OCI-LY3 (cell line): ENCODE measurements around the gene ANKS1B.

Experiments used
- H2AFZ ChIP-seq: fragments of 200-600, 300-600 bp; shearing (Covaris generic); 2 replicates; pipeline ENCODE4 v1.6.0; 2014; ENCODE audit warnings: antibody characterized with exemption, low read depth, low read length
- H3K27ac ChIP-seq: fragments of 200-600, 300-600 bp; sonication (generic); 2 replicates; pipeline ENCODE4 v1.5.1; 2014; ENCODE audit warnings: mild to moderate bottlenecking, low read length, moderate library complexity, mixed read lengths
- H3K27me3 ChIP-seq: fragments of 200-600, 300-600 bp; sonication (generic); 2 replicates; pipeline ENCODE4 v1.6.1; 2014; ENCODE audit warnings: low read depth, low read length, mixed read lengths
- H3K36me3 ChIP-seq: fragments of 200-600, 300-600 bp; sonication (generic); replicated peaks from 2 replicates; pipeline ENCODE3; 2014; ENCODE audit warnings: low read depth, low read length, mixed read lengths
- H3K4me1 ChIP-seq: fragments of 300-600, 200-600 bp; sonication (generic); 2 replicates; pipeline ENCODE4 v1.6.1; 2014; ENCODE audit warnings: low read length, mixed read lengths
- H3K4me2 ChIP-seq: fragments of 200-600, 300-600 bp; sonication (generic); 2 replicates; pipeline ENCODE4 v1.6.1; 2014; ENCODE audit warnings: low read length, mixed read lengths
- H3K4me3 ChIP-seq: fragments of 300-600, 200-600 bp; sonication (generic); 2 replicates; pipeline ENCODE4 v1.5.1; 2014; ENCODE audit warnings: antibody characterized with exemption, mild to moderate bottlenecking, low read length, moderate library complexity
- H3K79me2 ChIP-seq: fragments of 300-600, 200-600 bp; shearing (Covaris generic); 2 replicates; pipeline ENCODE4 v1.6.1; 2014; ENCODE audit warnings: mild to moderate bottlenecking, low read length, mixed read lengths
- H3K9ac ChIP-seq: fragments of 300-600, 200-600 bp; shearing (Covaris generic); 2 replicates; pipeline ENCODE4 v1.6.0; 2014; ENCODE audit warnings: mild to moderate bottlenecking, low read length, moderate library complexity
- H3K9me3 ChIP-seq: fragments of 200-600, 300-600 bp; shearing (Covaris generic); 2 replicates; pipeline ENCODE4 v1.6.1; 2014; ENCODE audit warnings: low read length, mixed read lengths; ENCODE audit not compliant: insufficient read depth
- H4K20me1 ChIP-seq: fragments of 200-600, 300-600 bp; sonication (generic); 2 replicates; pipeline ENCODE4 v1.6.1; 2016; ENCODE audit warnings: low read length, mixed read lengths; ENCODE audit not compliant: insufficient read depth
- EZH2phosphoT487 ChIP-seq: fragments of 200-600 bp; shearing (Covaris generic); IDR thresholded peaks from 2 replicates; pipeline ENCODE4 v1.6.1; 2018; ENCODE audit warnings: antibody characterized with exemption, mixed run types, low read depth
- TF ChIP-seq, protein P1 (sequence below): fragments of 200-600, 300-600 bp; sonication (generic); IDR thresholded peaks from 2 replicates; pipeline ENCODE4 v1.5.1; 2014; ENCODE audit warnings: antibody characterized with exemption, low read length, low read depth

Gene ANKS1B

DNA sequence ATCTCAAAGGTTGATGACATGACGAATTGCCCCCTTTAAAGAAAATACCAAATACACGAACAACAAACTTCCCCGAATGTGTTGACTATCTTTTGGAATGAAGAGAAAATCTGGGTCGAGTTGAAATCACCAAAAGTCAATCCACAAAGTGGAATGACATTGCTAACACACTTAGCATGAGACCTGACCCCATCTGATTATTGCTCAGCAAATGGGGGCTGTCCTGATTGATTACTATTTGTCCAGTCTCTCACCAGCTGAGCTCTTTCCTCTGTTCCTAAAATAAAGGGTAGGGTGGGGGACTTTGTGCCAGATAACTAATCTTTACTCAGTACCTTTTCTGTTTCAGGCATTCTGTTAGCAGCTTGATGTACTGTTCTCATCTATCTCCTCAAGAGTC is 1116.2 kb downstream of the ANKS1B start:
- Histone ChIP-seq H3K9me3 (no peaks in the 10 kb centered on the region), H3K36me3 (no peaks in the 10 kb centered on the region), H3K9ac (no peak overlapping the region), H3K27me3 (no peaks in the 10 kb centered on the region), H2AFZ (no peak overlapping the region), H3K4me2 (no peak overlapping the region), H3K4me3 (no peak overlapping the region), H3K79me2 (no peaks in the 10 kb centered on the region), H4K20me1 (no peaks in the 10 kb centered on the region), H3K4me1 (no peaks in the 10 kb centered on the region), H3K27ac (no peak overlapping the region)
- TF ChIP-seq, protein P1, sequence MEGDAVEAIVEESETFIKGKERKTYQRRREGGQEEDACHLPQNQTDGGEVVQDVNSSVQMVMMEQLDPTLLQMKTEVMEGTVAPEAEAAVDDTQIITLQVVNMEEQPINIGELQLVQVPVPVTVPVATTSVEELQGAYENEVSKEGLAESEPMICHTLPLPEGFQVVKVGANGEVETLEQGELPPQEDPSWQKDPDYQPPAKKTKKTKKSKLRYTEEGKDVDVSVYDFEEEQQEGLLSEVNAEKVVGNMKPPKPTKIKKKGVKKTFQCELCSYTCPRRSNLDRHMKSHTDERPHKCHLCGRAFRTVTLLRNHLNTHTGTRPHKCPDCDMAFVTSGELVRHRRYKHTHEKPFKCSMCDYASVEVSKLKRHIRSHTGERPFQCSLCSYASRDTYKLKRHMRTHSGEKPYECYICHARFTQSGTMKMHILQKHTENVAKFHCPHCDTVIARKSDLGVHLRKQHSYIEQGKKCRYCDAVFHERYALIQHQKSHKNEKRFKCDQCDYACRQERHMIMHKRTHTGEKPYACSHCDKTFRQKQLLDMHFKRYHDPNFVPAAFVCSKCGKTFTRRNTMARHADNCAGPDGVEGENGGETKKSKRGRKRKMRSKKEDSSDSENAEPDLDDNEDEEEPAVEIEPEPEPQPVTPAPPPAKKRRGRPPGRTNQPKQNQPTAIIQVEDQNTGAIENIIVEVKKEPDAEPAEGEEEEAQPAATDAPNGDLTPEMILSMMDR: no peak
- TF ChIP-seq EZH2phosphoT487: no peak

DNA sequence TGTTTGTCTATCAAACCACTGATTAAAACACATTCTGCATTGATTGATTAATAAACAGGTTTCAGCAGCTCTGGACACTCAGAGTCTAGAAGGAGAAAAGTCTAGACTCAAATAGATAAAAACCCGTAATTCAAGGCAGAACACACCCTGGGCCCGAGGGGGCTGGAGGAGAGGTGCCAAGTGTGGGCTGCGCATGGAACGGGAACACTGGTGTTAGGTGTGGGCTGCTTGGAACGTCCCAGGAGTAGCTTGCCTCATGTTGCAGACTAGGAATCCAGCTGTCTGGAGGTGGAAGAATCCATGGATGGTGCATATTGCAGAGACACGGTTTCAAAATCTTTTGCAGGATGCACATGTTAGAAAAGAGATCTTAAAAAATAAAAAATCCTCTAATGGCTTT is 1116.7 kb downstream of the ANKS1B start:
- H3K4me1 ChIP-seq: peaks cover 3% of the 10 kb centered on the region
- no peak overlapping the region for H3K4me2 ChIP-seq
- no peaks in the 10 kb centered on the region for H4K20me1 ChIP-seq
- TF ChIP-seq, protein P1: no peak
- no peak for TF ChIP-seq EZH2phosphoT487
- H3K36me3 ChIP-seq: no peaks in the 10 kb centered on the region
- H3K4me3 ChIP-seq: no peak overlapping the region
- no peaks in the 10 kb centered on the region for H3K27me3 ChIP-seq
- H3K27ac ChIP-seq: no peak overlapping the region
- H3K79me2 ChIP-seq: no peaks in the 10 kb centered on the region
- no peaks in the 10 kb centered on the region for H3K9me3 ChIP-seq
- H2AFZ ChIP-seq: no peak overlapping the region
- H3K9ac ChIP-seq: no peak overlapping the region

DNA sequence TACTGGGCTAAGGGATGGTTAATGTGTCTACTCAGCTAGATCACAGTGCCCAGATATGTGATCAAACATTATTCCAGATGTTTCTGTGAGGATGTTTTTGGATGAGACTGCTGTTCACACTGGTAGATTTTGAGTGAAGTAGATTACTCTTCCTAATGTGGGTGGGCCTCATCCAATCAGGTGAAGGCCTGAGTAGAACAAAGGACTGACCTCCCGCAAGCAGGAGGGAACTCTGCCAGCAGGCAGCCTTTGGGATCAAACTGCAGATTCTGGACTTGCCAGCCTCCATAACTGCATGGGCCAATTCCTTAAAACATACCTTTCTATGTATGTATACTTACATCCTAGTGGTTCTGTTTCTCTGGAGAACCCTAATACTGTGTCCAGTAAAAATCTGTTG is 1120.4 kb downstream of the ANKS1B start:
- no peak for TF ChIP-seq EZH2phosphoT487
- TF ChIP-seq, protein P1: no peak
- Histone ChIP-seq H2AFZ (no peak overlapping the region), H3K27me3 (no peaks in the 10 kb centered on the region), H3K9ac (no peak overlapping the region), H3K4me2 (no peak overlapping the region), H3K4me1 (peaks cover 9% of the 10 kb centered on the region), H4K20me1 (no peaks in the 10 kb centered on the region), H3K9me3 (no peaks in the 10 kb centered on the region), H3K79me2 (no peaks in the 10 kb centered on the region), H3K27ac (no peak overlapping the region), H3K36me3 (no peaks in the 10 kb centered on the region), H3K4me3 (no peak overlapping the region)

DNA sequence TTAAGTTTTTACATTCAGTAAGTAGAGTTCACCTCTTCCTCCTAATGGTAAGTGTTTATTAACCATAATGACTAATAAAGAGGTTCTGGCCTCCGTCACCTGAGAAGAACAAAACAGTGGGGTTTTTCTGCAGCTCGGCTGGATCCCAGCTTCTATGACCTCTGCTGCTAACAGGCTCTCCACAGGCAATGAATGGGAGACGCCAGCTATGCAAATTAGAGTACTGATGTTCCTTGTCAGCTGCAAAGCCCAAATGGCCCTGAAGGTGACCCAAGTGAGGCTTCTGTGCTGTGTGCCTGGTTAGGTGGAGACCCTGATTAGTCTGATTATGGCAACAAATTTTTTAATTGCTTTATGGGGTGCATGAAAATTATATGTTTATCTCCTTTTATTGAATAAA is 1121.6 kb downstream of the ANKS1B start:
- Histone ChIP-seq H3K27me3 (no peaks in the 10 kb centered on the region), H3K9ac (no peak overlapping the region), H3K4me1 (peaks cover 9% of the 10 kb centered on the region), H3K36me3 (no peaks in the 10 kb centered on the region), H3K4me3 (no peak overlapping the region), H2AFZ (no peak overlapping the region), H3K27ac (no peak overlapping the region), H4K20me1 (no peaks in the 10 kb centered on the region), H3K4me2 (peak overlapping the region; percentile 46), H3K9me3 (no peaks in the 10 kb centered on the region), H3K79me2 (no peaks in the 10 kb centered on the region)
- TF ChIP-seq EZH2phosphoT487: no peak
- TF ChIP-seq, protein P1: no peak
